Measurements from ENCODE around the gene ANKS1B. TPM values are rescaled to one million over a fixed set of nuclear protein-coding genes. Genes with fewer than 3 reads are reported as not detected.

The ANKS1B gene
- total RNA-seq, 1 experiment from 2014 or later = 18.8 TPM

DNA sequence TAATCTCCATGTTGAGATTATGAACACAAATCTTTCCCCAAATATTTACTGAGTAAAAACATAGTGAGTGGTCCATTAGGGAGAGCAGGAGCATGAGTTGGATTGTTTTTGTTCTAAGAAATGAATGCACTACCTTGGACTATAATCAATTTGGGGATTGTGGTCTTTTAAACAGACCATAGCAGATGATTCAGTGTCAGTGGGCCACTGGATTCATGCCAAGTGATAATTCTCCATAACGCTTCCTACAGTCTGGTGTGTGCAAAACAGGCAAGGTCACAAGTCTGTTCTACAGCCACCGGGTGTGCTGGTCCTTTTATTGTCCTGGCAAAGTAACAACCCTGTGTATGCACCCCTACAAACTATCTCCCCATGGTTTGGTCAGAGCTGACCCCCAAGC lies 1073.3 kb downstream of the ANKS1B start:
- POLR2A ChIA-PET = no interaction called here
- no peaks in the 10 kb centered on the region for H3K9me3 Mint-ChIP-seq (ENCODE audit: unreplicated experiment)
- TF ChIP-seq CTCF (IDR thresholded peaks at IDR 0.05; ENCODE audit: unreplicated experiment) = no peak
- H3K4me3 Mint-ChIP-seq (ENCODE audit: unreplicated experiment) = no peak overlapping the region
- CTCF ChIA-PET = no interaction called here
- H3K4me1 Mint-ChIP-seq (ENCODE audit: insufficient read depth, unreplicated experiment) = no peaks in the 10 kb centered on the region
- no TSS peak for BruUV-seq (replicated peaks)
- H3K27ac Mint-ChIP-seq (ENCODE audit: low read depth, unreplicated experiment) = no peak overlapping the region
- no peak for DNase-seq (ENCODE audit: unreplicated experiment)
- no peaks in the 10 kb centered on the region for H3K27me3 Mint-ChIP-seq (ENCODE audit: insufficient read depth, unreplicated experiment)
- intact Hi-C loops (cut with micrococcal nuclease) = no loop called here
- peaks cover 6% of the 10 kb centered on the region for H3K36me3 Mint-ChIP-seq (ENCODE audit: insufficient read depth, unreplicated experiment)

- H3K4me3 Mint-ChIP-seq (ENCODE audit: unreplicated experiment) = no peak overlapping the region
- ChIA-PET POLR2A (no interaction called here), CTCF (no interaction called here)
- H3K27ac Mint-ChIP-seq (ENCODE audit: low read depth, unreplicated experiment) = no peak overlapping the region
- H3K36me3 Mint-ChIP-seq (ENCODE audit: insufficient read depth, unreplicated experiment) = peaks cover 6% of the 10 kb centered on the region
- intact Hi-C loops (cut with micrococcal nuclease) = no loop called here
- no peaks in the 10 kb centered on the region for H3K27me3 Mint-ChIP-seq (ENCODE audit: insufficient read depth, unreplicated experiment)
- H3K4me1 Mint-ChIP-seq (ENCODE audit: insufficient read depth, unreplicated experiment) = no peaks in the 10 kb centered on the region
- peak; percentile 3 for DNase-seq (ENCODE audit: unreplicated experiment)
- TF ChIP-seq CTCF (IDR thresholded peaks at IDR 0.05; ENCODE audit: unreplicated experiment) = no peak
- BruUV-seq (replicated peaks) = no TSS peak
- no peaks in the 10 kb centered on the region for H3K9me3 Mint-ChIP-seq (ENCODE audit: unreplicated experiment)
These were observed 1075.0 kb downstream of the ANKS1B start for GRCh38 chr12:98909746-98910145.

- POLR2A ChIA-PET = no interaction called here
- CTCF ChIA-PET = no interaction called here
- intact Hi-C loops (cut with micrococcal nuclease) = no loop called here
- Mint-ChIP-seq H3K9me3 (ENCODE audit: unreplicated experiment) (no peaks in the 10 kb centered on the region), H3K27me3 (ENCODE audit: insufficient read depth, unreplicated experiment) (no peaks in the 10 kb centered on the region), H3K27ac (ENCODE audit: low read depth, unreplicated experiment) (no peak overlapping the region), H3K36me3 (ENCODE audit: insufficient read depth, unreplicated experiment) (peaks cover under 1% of the 10 kb centered on the region), H3K4me3 (ENCODE audit: unreplicated experiment) (no peak overlapping the region), H3K4me1 (ENCODE audit: insufficient read depth, unreplicated experiment) (no peaks in the 10 kb centered on the region)
- TF ChIP-seq CTCF (IDR thresholded peaks at IDR 0.05; ENCODE audit: unreplicated experiment) = no peak
- DNase-seq (ENCODE audit: unreplicated experiment) = no peak
- no TSS peak for BruUV-seq (replicated peaks)
These were observed 1075.9 kb downstream of the ANKS1B start for GRCh38 chr12:98908866-98909265.

GRCh38 chr12:98903875-98904274 lies 1080.9 kb downstream of the ANKS1B start:
- H3K4me1 Mint-ChIP-seq (ENCODE audit: insufficient read depth, unreplicated experiment) = no peaks in the 10 kb centered on the region
- CTCF ChIA-PET = interaction anchor here (0.6 kb wide), 1 partner anchor 67 kb away, joined by 3 read pairs; no protein-coding TSS in a partner anchor
- intact Hi-C loops (cut with micrococcal nuclease) = no loop called here
- no peaks in the 10 kb centered on the region for H3K36me3 Mint-ChIP-seq (ENCODE audit: insufficient read depth, unreplicated experiment)
- no peaks in the 10 kb centered on the region for H3K9me3 Mint-ChIP-seq (ENCODE audit: unreplicated experiment)
- DNase-seq (ENCODE audit: unreplicated experiment) = no peak
- H3K4me3 Mint-ChIP-seq (ENCODE audit: unreplicated experiment) = no peak overlapping the region
- POLR2A ChIA-PET = no interaction called here
- no peak overlapping the region for H3K27ac Mint-ChIP-seq (ENCODE audit: low read depth, unreplicated experiment)
- TF ChIP-seq CTCF (IDR thresholded peaks at IDR 0.05; ENCODE audit: unreplicated experiment) = no peak
- no peaks in the 10 kb centered on the region for H3K27me3 Mint-ChIP-seq (ENCODE audit: insufficient read depth, unreplicated experiment)
- BruUV-seq (replicated peaks) = no TSS peak

Data from MCF 10A (cell line).